Measurements from ENCODE around the gene QARS1.

- TF ChIP-seq CTCF (conservative IDR thresholded peaks at IDR 0.05; ENCODE audit: low read depth, low read length) (no peak), EZH2 (IDR thresholded peaks at IDR 0.05; ENCODE audit: borderline replicate concordance, low read depth, low read length, poor library complexity, severe bottlenecking) (no peak)
Measured at GRCh38 chr3:49120096-49120437, 15.5 kb upstream of the QARS1 start.

Measured in A673 (cell line).